HG03342 (cell line): ENCODE measurements around the gene ATRX.
A peak's percentile ranks its signal among the peaks of the same experiment; 100 is the strongest.
"Not testable (repeated sequence)": the region's sequence is repeated elsewhere in the genome, so short reads cannot be mapped to it uniquely, and the experiment has no call there.

ENCODE experiments used
- ATAC-seq: cut with Tn5 transposase; IDR thresholded peaks from one replicate; pipeline ENCODE4 v1.9.1; 2021; ENCODE audit warnings: mild to moderate bottlenecking, moderate library complexity; ENCODE audit not compliant: unreplicated experiment

ATRX gene

DNA sequence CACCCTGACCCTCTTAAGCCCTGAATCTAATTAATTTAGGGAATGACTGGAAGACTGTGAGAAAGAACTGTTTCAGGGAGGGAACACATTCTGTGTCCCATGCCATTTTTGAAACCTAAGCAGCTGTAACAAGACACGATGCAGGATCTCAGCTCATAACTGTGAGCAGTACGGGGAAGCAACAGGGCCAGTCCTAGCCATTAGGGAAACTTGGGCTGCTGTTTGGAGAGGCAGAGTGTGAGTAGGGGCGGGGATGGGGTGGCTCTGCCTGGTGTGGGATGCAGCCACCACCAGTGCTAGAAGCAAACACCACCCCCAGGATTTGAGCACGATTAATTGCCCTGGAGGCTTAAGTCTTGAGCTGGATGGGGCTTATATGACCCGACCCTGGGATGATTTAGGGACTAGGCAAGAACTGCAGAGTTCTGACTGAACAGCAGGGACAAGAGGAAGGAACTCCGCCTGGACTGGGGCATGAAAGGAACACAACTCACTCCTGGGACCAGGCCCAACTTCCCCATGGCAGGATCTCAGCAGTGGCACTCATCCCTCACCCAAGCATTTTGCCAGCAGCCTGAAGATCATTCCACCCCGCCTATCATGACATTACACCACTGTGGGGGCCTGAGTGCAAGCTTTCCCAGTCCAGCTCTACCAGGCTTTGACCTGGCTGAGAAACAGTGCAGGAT, 43.1 kb downstream of the ATRX start:
- no peak for ATAC-seq

DNA sequence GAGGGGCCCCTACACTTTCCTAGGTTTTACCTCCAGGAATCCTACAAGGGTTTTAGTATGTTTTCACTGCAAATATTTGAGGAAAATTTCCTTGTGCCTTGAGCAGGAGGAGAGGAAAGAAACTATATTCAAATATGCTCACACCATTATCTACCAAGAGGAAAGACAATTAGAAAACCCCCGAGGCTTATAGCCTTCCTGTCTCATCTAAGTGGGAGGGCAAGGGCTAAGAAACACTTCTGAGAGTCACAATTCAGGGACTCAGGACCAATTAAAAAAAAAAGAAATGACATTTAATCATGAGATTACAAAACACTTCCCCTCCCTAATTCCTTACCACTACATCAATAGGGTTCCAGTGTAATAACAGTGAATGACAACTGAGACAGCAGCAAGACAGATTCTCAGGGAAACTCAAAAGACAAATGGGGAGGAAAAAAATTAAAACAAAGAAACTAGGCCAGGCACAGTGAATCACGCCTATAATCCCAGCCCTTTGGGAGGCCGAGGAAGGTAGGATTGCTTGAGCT, 45.6 kb downstream of the ATRX start:
- no peak for ATAC-seq

DNA sequence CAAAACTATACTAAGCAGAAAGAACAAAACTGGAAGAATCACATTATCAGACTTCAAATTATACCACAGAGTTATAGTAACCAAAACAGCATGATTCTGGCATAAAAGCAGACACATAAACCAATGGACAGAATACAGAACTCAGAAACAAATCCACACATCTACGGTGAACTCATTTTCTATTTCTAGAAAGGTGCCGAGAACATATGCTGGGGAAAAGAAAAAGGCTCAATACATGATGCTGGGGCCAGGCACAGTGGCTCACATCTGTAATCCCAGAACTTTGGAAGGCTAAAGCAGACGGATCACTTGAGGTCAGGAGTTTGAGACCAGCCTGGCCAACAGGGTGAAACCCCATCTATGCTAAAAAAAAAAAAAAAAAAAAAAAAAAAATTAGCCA, 52.7 kb downstream of the ATRX start:
- ATAC-seq = no peak

DNA sequence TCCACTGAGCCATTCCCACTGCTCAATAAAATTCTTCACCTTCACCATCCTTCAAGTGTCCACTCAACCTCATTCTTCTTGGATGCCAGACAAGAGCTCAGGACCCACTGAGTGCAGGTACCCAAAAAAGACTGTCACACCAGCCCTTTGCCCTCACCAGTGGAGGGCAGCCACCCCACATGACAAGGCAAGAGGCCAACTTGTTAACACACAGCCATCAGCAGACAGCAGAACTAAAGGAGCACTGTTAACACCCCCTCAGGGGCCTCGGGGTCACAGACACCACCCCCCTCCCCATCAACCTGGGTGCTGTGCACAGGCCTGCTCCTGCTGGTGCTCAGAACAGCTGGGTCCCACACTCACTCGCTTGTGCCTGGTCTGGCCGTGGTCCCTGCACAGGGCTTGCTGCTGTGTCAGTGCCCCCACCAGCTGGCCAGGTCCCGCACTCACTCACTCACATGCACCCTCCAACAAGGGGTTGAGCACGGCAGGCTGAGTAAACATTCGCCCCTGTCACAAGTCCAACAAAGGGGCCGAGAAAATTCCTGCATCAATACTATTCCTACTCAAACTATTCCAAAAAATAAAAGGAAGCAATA, 54.1 kb downstream of the ATRX start:
- no peak for ATAC-seq

DNA sequence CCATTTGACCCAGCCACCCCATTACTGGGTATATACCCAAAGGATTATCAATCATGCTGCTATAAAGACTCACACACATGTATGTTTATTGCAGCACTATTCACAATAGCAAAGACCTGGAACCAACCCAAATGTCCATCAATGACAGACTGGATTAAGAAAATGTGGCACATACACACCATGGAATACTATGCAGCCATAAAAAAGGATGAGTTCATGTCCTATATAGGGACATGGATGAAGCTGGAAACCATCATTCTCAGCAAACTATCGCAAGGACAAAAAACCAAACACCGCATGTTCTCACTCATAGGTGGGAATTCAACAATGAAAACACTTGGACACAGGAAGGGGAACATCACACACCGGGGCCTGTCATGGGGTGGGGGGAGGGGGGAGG, 59.9 kb downstream of the ATRX start:
- ATAC-seq = not testable (repeated sequence)

DNA sequence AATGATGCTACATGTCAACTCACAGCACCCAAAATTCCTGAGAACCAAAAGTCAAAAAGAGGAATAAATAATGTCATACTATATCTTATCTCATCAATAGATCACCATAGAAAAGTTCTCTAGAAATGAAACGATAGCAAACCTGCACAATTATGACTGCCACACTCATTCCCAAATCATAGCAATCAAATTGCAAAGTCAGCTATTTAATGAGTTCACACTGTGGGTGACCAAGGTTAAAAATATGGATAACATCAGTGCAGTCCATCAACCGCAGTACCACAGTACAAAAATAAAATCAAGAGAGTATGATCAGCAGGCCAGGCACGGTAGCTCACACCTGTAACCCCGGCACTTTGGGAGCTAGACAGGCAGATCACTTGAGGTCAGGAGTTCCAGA, 62.3 kb downstream of the ATRX start:
- no peak for ATAC-seq

DNA sequence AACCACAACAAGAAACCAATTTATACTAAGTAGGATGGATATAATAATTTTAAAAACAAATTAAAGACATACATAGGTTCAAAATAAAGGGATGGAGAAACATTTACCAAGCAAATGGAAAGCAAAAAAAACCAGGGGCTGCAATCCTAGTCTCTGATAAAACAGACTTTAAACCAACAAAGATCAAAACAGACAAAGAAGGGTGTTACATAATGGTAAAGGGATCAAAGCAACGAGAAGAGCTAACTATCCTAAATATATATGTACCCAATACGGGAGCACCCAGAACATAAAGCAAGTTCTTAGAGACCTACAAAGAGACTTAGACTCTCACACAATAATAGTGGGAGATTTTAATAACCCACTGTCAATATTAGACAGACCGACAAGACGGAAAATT, 66.6 kb downstream of the ATRX start:
- ATAC-seq = no peak

DNA sequence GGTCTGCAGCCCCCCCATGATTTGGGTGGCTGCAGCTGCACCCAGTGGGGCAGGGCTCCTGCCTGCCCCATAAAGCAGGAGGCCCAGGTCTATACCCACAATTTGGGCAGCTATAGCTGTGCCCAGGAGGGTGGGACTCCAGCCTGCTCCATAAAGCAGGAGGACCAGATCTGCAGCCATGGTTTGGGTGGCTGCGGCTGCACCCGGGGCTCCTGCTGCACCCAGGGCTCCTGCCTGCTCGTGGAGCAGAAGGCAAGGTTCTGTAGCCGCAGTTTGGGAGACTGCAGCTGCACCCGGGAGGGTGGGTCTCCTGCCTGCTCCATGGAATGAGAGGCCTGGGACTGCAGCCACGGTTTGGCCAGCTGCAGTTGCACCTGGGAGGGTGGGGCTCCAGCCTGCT, 81.1 kb downstream of the ATRX start:
- ATAC-seq = no peak

DNA sequence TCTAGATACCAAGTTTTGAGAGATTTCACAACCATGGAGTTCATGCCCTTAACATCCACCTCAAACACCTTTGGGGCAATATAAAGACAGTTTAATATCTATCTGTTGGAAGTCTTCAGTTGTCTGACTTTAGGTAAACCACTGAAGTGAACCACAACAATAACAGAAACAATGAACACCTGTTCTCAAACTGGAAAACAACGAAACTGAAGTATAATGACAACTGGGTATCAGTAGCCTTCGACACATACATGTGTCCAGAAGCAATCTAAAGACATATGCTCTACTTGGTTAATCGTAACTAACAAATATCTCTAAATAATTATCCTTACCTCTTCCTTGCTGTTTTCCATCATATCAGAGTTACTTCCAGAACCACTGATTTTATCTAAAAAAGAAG, 87.8 kb downstream of the ATRX start:
- no peak for ATAC-seq

DNA sequence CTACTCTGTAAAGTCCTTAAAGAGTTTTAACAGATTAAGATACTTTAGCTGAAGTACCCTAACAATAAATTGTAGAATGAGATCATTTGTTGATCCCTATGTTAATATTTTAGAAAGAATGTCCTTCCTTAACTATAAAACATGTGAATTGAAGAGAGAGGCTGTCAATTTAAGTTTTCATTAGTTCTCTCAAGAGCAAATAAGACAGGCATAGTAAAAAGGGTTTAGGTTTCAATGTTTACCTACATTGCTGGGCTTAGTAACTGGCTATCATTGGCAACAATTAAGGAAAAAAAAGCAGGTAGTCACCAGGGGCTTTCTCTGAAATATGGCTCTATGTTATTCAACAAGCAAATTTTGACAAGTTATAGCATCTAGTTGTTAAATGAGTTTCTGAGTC, 91.5 kb downstream of the ATRX start:
- no peak for ATAC-seq

DNA sequence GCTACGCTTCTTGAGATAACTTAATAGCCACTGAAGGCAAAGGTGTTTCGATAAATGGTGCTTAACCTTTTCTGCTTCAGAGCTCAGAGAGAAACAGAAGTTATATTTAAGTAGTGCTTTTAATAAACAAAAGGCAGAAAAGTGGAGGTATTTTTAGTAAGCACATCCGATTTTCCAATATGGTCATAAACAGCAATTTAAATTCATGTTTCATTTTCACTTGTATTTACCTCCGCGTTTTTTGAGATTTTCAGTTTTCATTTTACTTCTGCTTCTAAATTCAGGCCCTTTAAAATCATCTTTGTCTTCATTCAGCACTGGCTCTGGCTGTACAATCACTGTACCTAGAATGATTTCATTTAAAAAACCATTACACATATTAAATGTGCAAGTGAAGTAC, 92.4 kb downstream of the ATRX start:
- ATAC-seq = no peak

DNA sequence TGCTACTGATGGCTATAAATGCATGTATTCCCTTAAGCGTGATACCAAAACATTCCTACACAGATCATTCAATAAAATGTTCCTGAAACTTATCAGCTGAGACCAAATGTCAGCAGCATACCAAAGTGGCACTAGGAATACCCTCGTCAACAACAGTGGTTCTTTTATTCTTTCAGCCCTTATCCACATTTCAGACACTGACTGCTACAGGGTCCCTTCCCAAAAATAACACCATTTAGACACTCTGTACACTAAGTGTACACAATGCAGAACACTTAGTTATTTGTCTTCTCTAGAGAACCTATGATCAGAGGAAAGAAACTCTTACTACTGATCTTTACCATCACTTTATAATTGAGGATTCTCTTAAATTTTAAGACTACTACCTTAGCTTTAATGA, 94.1 kb downstream of the ATRX start:
- ATAC-seq = no peak

DNA sequence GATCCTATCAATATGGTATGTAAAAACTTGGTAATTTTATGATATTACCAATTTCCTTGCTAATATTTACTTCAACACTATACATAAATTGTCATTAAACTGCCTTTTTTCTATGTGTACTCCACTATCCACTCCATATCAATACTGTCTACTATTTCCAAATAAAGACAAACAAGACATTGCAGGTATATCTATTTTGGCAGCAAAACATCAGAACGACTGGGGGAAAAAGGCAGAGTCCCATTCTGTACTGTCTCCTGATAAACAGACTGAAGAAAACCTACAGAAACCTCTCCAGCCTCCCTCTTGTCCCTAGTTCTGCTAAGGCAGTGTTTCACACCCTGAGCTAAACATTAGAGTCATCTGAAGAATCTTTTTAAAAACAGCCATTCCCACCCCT, 96.6 kb downstream of the ATRX start:
- ATAC-seq = no peak

DNA sequence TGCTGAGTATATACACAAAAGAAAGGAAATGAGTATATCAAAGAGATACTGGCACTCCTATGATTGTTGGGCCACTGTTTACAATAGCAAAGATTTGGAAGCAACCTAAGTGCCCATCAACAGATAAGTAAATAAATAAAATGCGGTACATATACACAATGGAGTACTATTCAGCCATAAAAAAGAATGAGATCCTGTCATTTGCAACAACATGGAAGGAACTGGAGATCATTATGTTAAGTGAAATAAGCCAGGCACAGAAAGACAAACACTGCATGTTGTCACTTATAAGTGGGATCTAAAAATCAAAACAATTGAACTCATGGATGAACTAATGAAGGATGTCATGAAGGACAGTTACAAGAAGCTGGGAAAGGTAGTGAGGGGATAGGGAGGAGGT, 100.3 kb downstream of the ATRX start:
- not testable (repeated sequence) for ATAC-seq

DNA sequence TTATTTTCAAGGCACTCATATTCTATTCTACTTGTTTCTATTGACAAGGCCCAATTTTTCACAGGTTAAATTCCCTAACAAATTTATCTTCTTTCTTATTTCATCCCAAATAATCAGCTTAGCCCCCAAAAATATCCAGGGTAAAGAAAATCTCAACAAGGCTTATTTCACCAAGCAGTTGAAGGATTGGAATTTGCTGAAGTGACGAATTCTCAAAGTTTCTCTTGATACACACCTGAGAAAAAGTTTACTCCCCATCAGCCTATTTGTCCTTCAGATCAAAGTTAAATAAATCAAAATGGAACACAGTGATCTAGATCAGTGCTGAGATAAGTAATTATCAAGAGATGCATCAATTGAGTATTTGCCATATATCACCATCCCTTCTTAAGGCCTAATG, 106.9 kb downstream of the ATRX start:
- no peak for ATAC-seq

DNA sequence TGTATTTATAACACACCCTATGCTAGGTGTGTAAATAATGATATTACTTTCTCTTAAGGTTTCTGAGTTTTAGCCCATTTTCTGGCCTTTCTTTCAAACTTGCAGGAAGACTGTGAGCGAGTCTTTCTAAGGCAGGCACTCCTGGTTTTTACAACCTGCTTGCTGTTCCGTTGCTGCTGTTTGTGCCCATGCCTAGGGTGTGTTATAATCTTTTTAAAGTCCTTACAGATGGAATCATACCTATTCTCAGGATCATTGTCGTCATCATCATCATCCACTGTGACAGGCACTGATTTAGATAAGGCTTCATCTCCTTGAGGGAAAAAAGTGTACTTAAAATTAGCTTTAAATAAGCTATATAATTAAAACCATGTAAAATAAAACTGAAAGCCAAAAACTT, 110.0 kb downstream of the ATRX start:
- ATAC-seq = no peak

DNA sequence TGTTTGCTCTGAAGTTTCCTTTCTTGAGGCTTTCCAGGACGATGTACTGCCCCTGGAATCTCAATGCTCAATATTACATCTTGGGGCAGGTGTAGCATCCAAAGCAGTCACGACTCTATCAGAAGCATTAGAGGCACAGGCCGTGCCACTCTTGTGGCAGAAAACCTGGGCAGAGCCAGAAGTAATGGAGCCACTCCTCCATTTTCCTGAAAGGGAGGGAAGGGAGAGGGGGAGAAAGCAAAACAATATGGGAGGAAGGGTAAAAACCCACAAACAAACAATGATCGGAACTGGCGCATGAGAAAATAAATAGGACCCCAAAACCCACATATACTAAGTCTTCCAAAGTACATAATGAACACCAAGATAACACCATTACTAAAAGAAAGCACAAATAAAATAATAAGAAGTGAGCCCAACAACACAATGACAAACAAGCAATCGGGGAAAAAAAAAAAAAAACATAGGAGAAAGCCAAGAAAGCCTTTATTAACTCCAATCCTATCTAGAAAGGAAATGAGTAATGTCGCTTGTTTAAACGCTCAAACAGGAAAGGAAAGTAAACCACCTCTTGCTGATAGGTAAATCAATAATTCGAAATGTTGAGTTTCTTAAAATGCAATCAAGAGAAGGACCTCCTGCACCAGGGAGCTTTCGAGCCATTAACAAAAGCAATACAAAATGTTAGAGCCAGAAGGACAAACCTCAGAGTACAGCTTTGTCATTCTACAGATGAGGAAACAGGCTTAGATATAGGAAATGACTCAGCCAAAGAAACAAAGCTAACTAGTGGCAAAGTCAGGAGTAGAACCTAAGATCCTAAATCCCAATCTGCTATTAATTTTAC, 117.4 kb downstream of the ATRX start:
- ATAC-seq = no peak

DNA sequence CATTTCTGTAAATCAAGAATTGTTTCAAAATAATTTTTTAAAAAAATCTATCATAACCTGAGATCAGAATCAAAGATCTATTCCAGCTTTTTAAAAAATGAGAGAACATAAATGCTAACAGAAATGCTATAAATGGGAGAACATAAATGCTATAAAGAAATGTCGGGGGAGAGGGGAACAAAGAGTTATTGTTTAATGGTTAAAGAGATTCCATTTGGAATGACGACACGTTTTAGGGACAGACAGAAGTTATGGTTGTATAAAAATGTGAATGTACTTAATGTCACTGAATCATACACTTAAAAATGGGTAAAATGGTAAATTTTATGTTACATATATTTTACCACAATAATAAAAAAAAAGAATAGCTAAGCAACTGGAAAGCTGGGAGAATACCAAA, 127.1 kb downstream of the ATRX start:
- no peak for ATAC-seq

DNA sequence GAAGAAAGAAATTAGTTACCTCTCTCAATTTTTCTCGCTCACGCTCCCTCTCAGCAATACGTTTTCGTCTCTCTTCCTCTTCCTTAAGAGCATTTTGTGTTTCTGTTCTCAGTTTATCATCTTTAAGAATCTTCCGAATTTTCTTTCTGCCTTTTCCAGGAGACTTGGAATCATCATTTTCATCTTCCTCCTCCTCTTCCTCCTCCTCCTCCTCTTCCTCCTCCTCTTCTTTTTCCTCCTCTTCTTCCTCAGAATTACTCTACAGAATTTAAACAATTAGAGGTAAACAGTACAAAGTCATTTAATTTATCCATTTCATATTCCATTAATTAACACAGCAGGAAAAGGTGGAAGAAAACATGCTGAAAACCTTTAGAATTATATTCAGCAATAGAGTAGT, 133.9 kb downstream of the ATRX start:
- ATAC-seq = no peak

DNA sequence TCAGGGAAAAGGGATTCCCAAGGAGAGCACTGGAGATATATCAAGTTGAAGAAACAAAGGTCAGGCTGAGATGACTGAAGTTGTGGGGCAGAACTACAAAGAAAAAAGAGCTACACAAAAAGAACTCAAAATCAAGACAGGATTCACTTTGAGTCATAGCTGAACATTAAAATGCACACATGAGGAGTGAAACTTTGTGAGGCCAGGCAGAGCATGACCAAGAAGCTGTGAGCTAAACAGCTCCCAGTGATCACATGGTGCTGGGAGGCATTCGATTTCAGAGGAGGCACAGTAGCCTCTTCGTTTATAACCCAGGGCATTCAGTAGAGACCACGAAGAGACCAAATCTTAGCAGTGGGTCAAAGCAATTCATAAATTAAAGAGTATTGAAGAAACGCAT, 145.3 kb downstream of the ATRX start:
- ATAC-seq = peak; percentile 63

DNA sequence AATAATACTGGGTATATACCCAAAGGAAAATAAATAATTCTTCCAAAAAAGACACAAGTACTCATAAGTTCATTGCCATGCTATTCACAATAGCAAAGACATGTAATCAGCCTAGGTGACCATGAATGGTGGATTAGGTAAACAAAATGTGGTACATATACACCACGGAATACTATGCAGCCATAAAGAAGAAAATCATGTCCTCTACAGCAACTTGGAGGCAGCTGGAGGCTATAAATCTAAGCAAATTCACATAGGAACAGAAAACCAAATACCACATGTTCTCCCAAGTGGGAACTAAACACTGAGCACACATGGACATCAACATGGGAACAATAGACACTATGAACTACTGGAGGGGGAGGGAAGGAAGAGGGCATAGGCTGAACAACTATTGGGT, 146.2 kb downstream of the ATRX start:
- ATAC-seq = no peak

DNA sequence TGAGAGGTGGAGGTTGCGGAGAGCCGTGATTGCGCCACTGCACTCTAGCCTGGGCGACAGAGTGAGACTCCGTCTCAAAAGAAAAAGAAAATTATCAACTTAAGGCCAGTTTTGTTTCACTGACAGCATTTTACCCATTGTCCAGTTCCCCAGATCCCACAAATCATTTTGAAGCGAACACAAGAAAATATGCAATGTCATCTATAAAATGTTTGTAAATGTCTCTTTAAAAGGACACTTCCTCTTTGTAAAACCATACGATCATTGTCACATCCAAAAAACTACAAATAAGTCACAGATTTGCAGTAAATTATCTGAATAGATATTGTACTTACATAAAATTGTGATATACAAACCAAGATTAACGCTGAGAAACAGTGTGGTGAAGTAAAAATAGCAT, 147.6 kb downstream of the ATRX start:
- no peak for ATAC-seq
